ENCODE results near the gene GIMAP5. TPM values are rescaled to one million over a fixed set of nuclear protein-coding genes. Genes with fewer than 3 reads are reported as not detected.

The GIMAP5 gene
- total RNA-seq, 1 donor from 2014 or later: 89.3 TPM

DNA sequence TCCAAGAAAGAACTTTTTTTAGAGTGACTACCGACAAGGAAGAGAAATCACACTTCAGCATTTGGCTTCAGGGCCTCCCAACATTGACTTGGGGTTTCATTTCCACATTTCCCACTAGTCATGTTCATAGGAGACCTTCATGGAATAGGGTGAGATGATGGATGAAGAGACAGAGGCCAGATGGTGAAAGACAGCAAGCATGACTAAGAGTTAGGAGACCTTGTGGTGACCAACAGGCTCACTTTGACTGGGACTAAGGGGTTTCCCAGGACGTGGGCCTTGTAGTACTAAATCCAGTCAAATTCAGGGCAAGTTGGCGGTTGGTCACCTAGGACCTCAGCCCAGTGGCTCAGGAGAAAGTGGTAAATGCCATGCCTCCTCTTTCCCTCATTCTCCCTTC lies 3.0 kb upstream of the GIMAP5 start:
- intact Hi-C loops (cut with DNase I): no loop called here
- Histone ChIP-seq H3K9me3 (no peaks in the 10 kb centered on the region), H3K4me1 (no peaks in the 10 kb centered on the region), H3K36me3 (no peaks in the 10 kb centered on the region), H3K4me3 (no peak overlapping the region), H3K27me3 (no peaks in the 10 kb centered on the region), H3K27ac (no peak overlapping the region)
- no peak for DNase-seq (ENCODE audit: low spot score in 2 of 2)
- TF ChIP-seq, protein P1, sequence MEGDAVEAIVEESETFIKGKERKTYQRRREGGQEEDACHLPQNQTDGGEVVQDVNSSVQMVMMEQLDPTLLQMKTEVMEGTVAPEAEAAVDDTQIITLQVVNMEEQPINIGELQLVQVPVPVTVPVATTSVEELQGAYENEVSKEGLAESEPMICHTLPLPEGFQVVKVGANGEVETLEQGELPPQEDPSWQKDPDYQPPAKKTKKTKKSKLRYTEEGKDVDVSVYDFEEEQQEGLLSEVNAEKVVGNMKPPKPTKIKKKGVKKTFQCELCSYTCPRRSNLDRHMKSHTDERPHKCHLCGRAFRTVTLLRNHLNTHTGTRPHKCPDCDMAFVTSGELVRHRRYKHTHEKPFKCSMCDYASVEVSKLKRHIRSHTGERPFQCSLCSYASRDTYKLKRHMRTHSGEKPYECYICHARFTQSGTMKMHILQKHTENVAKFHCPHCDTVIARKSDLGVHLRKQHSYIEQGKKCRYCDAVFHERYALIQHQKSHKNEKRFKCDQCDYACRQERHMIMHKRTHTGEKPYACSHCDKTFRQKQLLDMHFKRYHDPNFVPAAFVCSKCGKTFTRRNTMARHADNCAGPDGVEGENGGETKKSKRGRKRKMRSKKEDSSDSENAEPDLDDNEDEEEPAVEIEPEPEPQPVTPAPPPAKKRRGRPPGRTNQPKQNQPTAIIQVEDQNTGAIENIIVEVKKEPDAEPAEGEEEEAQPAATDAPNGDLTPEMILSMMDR (IDR thresholded peaks at IDR 0.05): no peak

DNA sequence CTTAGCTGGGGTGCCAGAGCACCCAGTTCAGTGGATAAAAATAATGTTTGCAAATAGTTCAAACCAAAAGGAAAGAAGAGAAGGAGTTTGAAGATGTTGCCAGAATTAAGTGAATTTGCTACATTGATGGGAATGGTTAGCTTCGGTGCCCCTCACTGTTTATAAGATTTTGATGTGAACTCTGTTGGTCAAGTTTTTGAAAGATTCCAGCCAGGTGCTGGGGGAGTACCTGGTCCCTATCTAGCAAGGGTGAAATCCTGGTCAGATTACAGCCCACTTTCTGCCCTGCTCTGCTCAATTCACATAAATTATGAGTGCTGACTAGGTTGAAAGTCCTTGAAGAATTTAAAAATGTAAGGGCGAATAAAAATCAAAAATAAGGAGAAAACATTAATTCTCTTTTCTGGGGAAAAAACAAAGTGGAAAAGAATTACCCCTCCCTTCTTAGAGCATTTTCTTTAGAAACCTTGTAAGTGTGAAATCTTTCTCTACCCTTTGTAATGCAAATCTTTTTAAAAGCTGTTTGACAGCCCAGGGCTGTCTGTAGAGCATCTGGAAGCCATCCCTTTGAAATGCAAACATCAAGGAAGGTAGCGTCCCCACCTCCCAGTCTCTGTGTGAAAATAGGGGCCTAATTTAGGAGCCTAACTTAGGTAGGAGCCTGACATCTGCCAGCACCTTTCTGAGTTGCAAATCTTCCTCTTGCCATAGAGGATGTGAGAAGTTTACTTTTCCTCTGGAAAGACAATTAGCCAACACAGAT lies 1.4 kb upstream of the GIMAP5 start:
- H3K27ac ChIP-seq: no peak overlapping the region
- H3K4me1 ChIP-seq: no peaks in the 10 kb centered on the region
- no peak for DNase-seq (ENCODE audit: low spot score in 2 of 2)
- no peaks in the 10 kb centered on the region for H3K27me3 ChIP-seq
- no peaks in the 10 kb centered on the region for H3K9me3 ChIP-seq
- intact Hi-C loops (cut with DNase I): no loop called here
- TF ChIP-seq, protein P1 (IDR thresholded peaks at IDR 0.05): no peak
- H3K4me3 ChIP-seq: no peak overlapping the region
- H3K36me3 ChIP-seq: no peaks in the 10 kb centered on the region

DNA sequence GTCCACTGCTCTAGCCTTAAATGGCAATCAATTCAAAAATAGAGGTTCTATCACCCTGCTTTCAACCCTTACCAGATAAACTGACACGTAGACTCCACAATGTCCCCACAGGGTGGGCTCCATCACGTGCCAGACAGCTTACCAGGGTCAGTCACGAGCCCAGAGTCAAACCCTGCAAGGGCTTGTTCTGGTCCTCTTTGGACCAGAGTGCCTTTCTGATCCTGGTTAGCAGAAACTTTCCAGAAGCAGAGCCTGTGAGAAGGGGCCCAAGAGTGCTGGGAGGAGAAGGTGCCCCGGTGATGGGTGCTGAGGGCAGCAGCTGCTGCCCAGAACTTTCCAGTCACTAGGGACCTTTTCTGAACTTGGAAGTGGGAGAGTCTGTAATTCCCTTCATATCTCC lies 354 bp upstream of the GIMAP5 start:
- TF ChIP-seq, protein P1 (IDR thresholded peaks at IDR 0.05): no peak
- Histone ChIP-seq H3K27me3 (no peaks in the 10 kb centered on the region), H3K36me3 (no peaks in the 10 kb centered on the region), H3K27ac (peak overlapping the region; percentile 12 to 45), H3K4me1 (no peaks in the 10 kb centered on the region), H3K4me3 (peak overlapping the region; percentile 40 to 49), H3K9me3 (no peaks in the 10 kb centered on the region)
- intact Hi-C loops (cut with DNase I): no loop called here
- no peak for DNase-seq (ENCODE audit: low spot score in 2 of 2)

DNA sequence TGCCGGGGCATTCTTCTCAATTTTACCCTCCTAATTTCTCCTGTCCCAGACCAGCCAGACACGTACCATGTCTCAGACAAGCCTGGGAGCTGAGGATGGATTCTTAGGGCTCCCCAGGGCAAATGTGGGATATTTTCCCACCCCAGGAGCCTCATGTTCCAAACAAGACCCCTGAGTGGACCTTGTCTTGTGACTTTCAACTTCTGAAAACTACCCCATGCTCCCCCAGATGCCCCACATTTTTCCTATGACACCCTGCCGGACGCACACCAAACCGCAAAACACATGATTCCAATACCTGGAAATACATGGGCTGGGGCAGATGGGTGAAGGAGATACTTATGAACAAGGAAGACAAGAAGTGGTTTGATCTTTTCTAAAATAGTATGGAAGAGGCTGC lies 874 bp downstream of the GIMAP5 start:
- Histone ChIP-seq H3K9me3 (no peaks in the 10 kb centered on the region), H3K27me3 (no peaks in the 10 kb centered on the region), H3K36me3 (no peaks in the 10 kb centered on the region), H3K4me3 (peak overlapping the region; percentile 40 to 49), H3K27ac (peak overlapping the region; percentile 12 to 45), H3K4me1 (no peaks in the 10 kb centered on the region)
- DNase-seq (ENCODE audit: low spot score in 2 of 2): no peak
- TF ChIP-seq, protein P1 (IDR thresholded peaks at IDR 0.05): no peak
- intact Hi-C loops (cut with DNase I): no loop called here

DNA sequence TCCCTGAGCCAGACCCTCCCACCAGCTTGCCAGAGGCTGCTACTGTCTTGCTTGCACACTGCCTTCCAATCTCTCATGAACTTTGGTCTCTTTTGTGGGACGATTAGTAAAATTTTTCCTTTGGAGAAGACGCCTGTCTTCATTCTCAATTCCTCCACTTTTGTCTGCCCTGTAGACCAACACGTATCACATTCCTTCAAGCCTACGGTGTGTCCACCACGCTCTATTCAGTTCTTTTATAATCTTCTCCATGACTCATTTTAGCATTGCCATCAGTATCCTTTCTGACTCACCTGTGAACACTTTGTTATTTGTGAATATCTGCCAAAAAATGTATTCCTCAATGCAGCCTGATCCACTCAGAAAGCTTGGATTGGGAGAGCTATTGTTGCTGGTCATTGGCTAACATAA lies 1.4 kb downstream of the GIMAP5 start:
- H3K27ac ChIP-seq: peak overlapping the region in 1 of 2 donors; percentile 45
- no peaks in the 10 kb centered on the region for H3K4me1 ChIP-seq
- no peaks in the 10 kb centered on the region for H3K27me3 ChIP-seq
- H3K4me3 ChIP-seq: peak overlapping the region; percentile 40 to 49
- TF ChIP-seq, protein P1 (IDR thresholded peaks at IDR 0.05): no peak
- no peak for DNase-seq (ENCODE audit: low spot score in 2 of 2)
- no peaks in the 10 kb centered on the region for H3K36me3 ChIP-seq
- intact Hi-C loops (cut with DNase I): no loop called here
- H3K9me3 ChIP-seq: no peaks in the 10 kb centered on the region

Data from ascending aorta (tissue), 2 donors.